Trophoblast cell (in vitro differentiated cells and primary cell): ENCODE results near the gene PPFIBP2.

ENCODE experiments used
- DNase-seq, 2 donors: peaks; one replicate each; pipeline ENCODE4 v3.0.0-alpha.2; 2016
- H2AFZ ChIP-seq: 2 replicates; pipeline ENCODE4 v1.6.1; 2013; ENCODE audit warnings: low read length, moderate library complexity, mild to moderate bottlenecking; ENCODE audit not compliant: insufficient read depth, poor library complexity
- H2AK5ac ChIP-seq: 2 replicates; pipeline ENCODE4 v1.6.1; 2013; ENCODE audit warnings: mild to moderate bottlenecking, low read length
- H2BK120ac ChIP-seq: 2 replicates; pipeline ENCODE4 v1.6.1; 2013; ENCODE audit warnings: low read length, mild to moderate bottlenecking, moderate library complexity; ENCODE audit not compliant: insufficient read depth, poor library complexity
- H2BK12ac ChIP-seq: 2 replicates; pipeline ENCODE4 v1.6.1; 2013; ENCODE audit warnings: mild to moderate bottlenecking, low read length, moderate library complexity
- H2BK5ac ChIP-seq: 2 replicates; pipeline ENCODE4 v1.6.1; 2013; ENCODE audit warnings: low read length, low read depth, moderate library complexity, mild to moderate bottlenecking; ENCODE audit not compliant: poor library complexity
- H3K14ac ChIP-seq: 2 replicates; pipeline ENCODE4 v1.6.1; 2013; ENCODE audit warnings: mild to moderate bottlenecking, low read length
- H3K18ac ChIP-seq: 2 replicates; pipeline ENCODE4 v1.6.1; 2013; ENCODE audit warnings: mild to moderate bottlenecking, low read length
- H3K23ac ChIP-seq: 2 replicates; pipeline ENCODE4 v1.6.1; 2013; ENCODE audit warnings: low read length
- H3K27ac ChIP-seq: 2 replicates; pipeline ENCODE4 v1.5.1; 2013; ENCODE audit warnings: low read depth, mild to moderate bottlenecking, inconsistent platforms, low read length, moderate library complexity
- H3K27me3 ChIP-seq: 2 replicates; pipeline ENCODE4 v1.6.1; 2013; ENCODE audit warnings: inconsistent platforms, mild to moderate bottlenecking, low read length, moderate library complexity; ENCODE audit not compliant: insufficient read depth
- H3K36me3 ChIP-seq, 2 experiments: 1 replicate in 1 of 2; 2 replicates in 1 of 2; pipeline ENCODE4 v1.6.1; 2013; ENCODE audit warnings: low read length in 2 of 2, mild to moderate bottlenecking in 2 of 2, moderate library complexity in 1 of 2; ENCODE audit not compliant: insufficient read depth in 2 of 2, control insufficient read depth in 1 of 2
- H3K4ac ChIP-seq: 2 replicates; pipeline ENCODE4 v1.6.1; 2013; ENCODE audit warnings: low read depth, mild to moderate bottlenecking, low read length, moderate library complexity
- H3K4me1 ChIP-seq, 2 experiments: 1 replicate in 1 of 2; 2 replicates in 1 of 2; pipeline ENCODE4 v1.6.1; 2013; ENCODE audit warnings: low read length in 2 of 2, mild to moderate bottlenecking in 2 of 2, moderate library complexity in 1 of 2; ENCODE audit not compliant: insufficient read depth in 2 of 2, control insufficient read depth in 1 of 2
- H3K4me2 ChIP-seq: 2 replicates; pipeline ENCODE4 v1.6.1; 2013; ENCODE audit warnings: inconsistent platforms, mild to moderate bottlenecking, low read length, moderate library complexity
- H3K4me3 ChIP-seq: 2 replicates; pipeline ENCODE4 v1.5.1; 2013; ENCODE audit warnings: mild to moderate bottlenecking, low read depth, low read length, inconsistent platforms
- H3K79me1 ChIP-seq: one replicate; pipeline ENCODE4 v1.6.1; 2013; ENCODE audit warnings: low read length
- H3K79me2 ChIP-seq: 2 replicates; pipeline ENCODE4 v1.6.1; 2013; ENCODE audit warnings: low read length, mild to moderate bottlenecking; ENCODE audit not compliant: control insufficient read depth, insufficient read depth, poor library complexity
- H3K9ac ChIP-seq: 2 replicates; pipeline ENCODE4 v1.6.1; 2013; ENCODE audit warnings: mild to moderate bottlenecking, low read length
- H3K9me3 ChIP-seq: 2 replicates; pipeline ENCODE4 v1.6.1; 2013; ENCODE audit warnings: low read depth, mild to moderate bottlenecking, control low read depth, inconsistent platforms, low read length; ENCODE audit not compliant: insufficient read depth
- H4K12ac ChIP-seq: 2 replicates; pipeline ENCODE4 v1.6.1; 2013; ENCODE audit warnings: low read depth, mild to moderate bottlenecking, low read length, moderate library complexity
- H4K8ac ChIP-seq: 2 replicates; pipeline ENCODE4 v1.6.1; 2013; ENCODE audit warnings: low read depth, mild to moderate bottlenecking, low read length, moderate library complexity
- H4K91ac ChIP-seq: one replicate; pipeline ENCODE4 v1.6.1; 2013; ENCODE audit warnings: low read depth, mild to moderate bottlenecking, low read length, moderate library complexity
- WGBS: extraction: QIAGEN DNeasy Blood & Tissue Kit; methylation state at CpG from one replicate; pipeline ENCODE4 v1.1.7; 2013; ENCODE audit warnings: missing lambda C conversion rate; ENCODE audit not compliant: insufficient read length, insufficient coverage; ENCODE audit errors: extremely low coverage; 5-methylcytosine and 5-hydroxymethylcytosine counted together

Gene PPFIBP2

GRCh38 chr11:7511401-7511800 is 2.4 kb upstream of the PPFIBP2 start:
- Histone ChIP-seq H2AK5ac (no peak overlapping the region), H3K79me2 (peaks cover 7% of the 10 kb centered on the region), H2BK120ac (no peak overlapping the region), H3K14ac (no peak overlapping the region), H3K18ac (no peak overlapping the region), H3K9ac (no peak overlapping the region), H4K91ac (no peak overlapping the region), H4K12ac (no peak overlapping the region), H2AFZ (no peak overlapping the region), H3K4me3 (no peak overlapping the region), H3K23ac (no peak overlapping the region), H3K4me2 (no peak overlapping the region), H2BK5ac (no peak overlapping the region), H3K79me1 (peaks cover 2% of the 10 kb centered on the region), H3K4me1 (peaks cover 10 to 16% of the 10 kb centered on the region in 2 experiments), H2BK12ac (no peak overlapping the region), H3K4ac (no peak overlapping the region), H3K27ac (no peak overlapping the region), H3K36me3 (no peaks in the 10 kb centered on the region), H3K9me3 (no peaks in the 10 kb centered on the region), H4K8ac (no peak overlapping the region), H3K27me3 (no peaks in the 10 kb centered on the region)
- DNase-seq = no peak
- no CpG with 5 or more reads among the region's 5 CpGs for WGBS

GRCh38 chr11:7512525-7513233 is 1.1 kb upstream of the PPFIBP2 start:
- no peaks in the 10 kb centered on the region for H3K36me3 ChIP-seq
- H4K8ac ChIP-seq = peak overlapping the region; percentile 12
- peaks cover 7% of the 10 kb centered on the region for H3K79me2 ChIP-seq
- peaks cover 10 to 16% of the 10 kb centered on the region in 2 experiments for H3K4me1 ChIP-seq
- H3K18ac ChIP-seq = no peak overlapping the region
- peak overlapping the region; percentile 62 for H2AFZ ChIP-seq
- no peak overlapping the region for H2BK120ac ChIP-seq
- no peak overlapping the region for H3K23ac ChIP-seq
- no peak overlapping the region for H2BK5ac ChIP-seq
- peak overlapping the region; percentile 99 for H3K4me2 ChIP-seq
- H3K27me3 ChIP-seq = no peaks in the 10 kb centered on the region
- peaks cover 2% of the 10 kb centered on the region for H3K79me1 ChIP-seq
- no peak overlapping the region for H3K27ac ChIP-seq
- H3K9me3 ChIP-seq = no peaks in the 10 kb centered on the region
- no peak overlapping the region for H2AK5ac ChIP-seq
- peak overlapping the region; percentile 20 for H4K91ac ChIP-seq
- no peak overlapping the region for H3K9ac ChIP-seq
- H4K12ac ChIP-seq = peak overlapping the region; percentile 11
- no peak overlapping the region for H3K4me3 ChIP-seq
- H2BK12ac ChIP-seq = no peak overlapping the region
- peak in 1 of 2 donors; percentile 34 for DNase-seq
- H3K14ac ChIP-seq = peak overlapping the region; percentile 25
- no peak overlapping the region for H3K4ac ChIP-seq
- no CpG with 5 or more reads among the region's 18 CpGs for WGBS

- H3K27me3 ChIP-seq = no peaks in the 10 kb centered on the region
Observed at GRCh38 chr11:7514099-7514591, 346 bp downstream of the PPFIBP2 start.

GRCh38 chr11:7515447-7515886 is 1.7 kb downstream of the PPFIBP2 start:
- H2BK120ac ChIP-seq = no peak overlapping the region
- H2BK5ac ChIP-seq = no peak overlapping the region
- no peak overlapping the region for H3K27ac ChIP-seq
- peaks cover 7% of the 10 kb centered on the region for H3K79me2 ChIP-seq
- peaks cover 6 to 16% of the 10 kb centered on the region in 2 experiments for H3K4me1 ChIP-seq
- H4K12ac ChIP-seq = no peak overlapping the region
- H3K18ac ChIP-seq = no peak overlapping the region
- H3K79me1 ChIP-seq = peaks cover 2% of the 10 kb centered on the region
- H3K27me3 ChIP-seq = no peaks in the 10 kb centered on the region
- no peak for DNase-seq
- H3K9ac ChIP-seq = no peak overlapping the region
- H3K4ac ChIP-seq = no peak overlapping the region
- H3K23ac ChIP-seq = no peak overlapping the region
- no peaks in the 10 kb centered on the region for H3K36me3 ChIP-seq
- no peak overlapping the region for H2AFZ ChIP-seq
- H4K8ac ChIP-seq = no peak overlapping the region
- no peaks in the 10 kb centered on the region for H3K9me3 ChIP-seq
- H3K14ac ChIP-seq = no peak overlapping the region
- H3K4me3 ChIP-seq = no peak overlapping the region
- H4K91ac ChIP-seq = no peak overlapping the region
- whole genome bisulfite sequencing = no CpG with 5 or more reads among the region's 1 CpG
- no peak overlapping the region for H2BK12ac ChIP-seq
- no peak overlapping the region for H2AK5ac ChIP-seq
- H3K4me2 ChIP-seq = no peak overlapping the region

More at GRCh38 chr11:7514099-7514591, 346 bp downstream of the PPFIBP2 start:
- peak in 1 of 2 donors; percentile 32 for DNase-seq
- Histone ChIP-seq H3K36me3 (no peaks in the 10 kb centered on the region), H3K4me2 (peak overlapping the region; percentile 99), H3K4ac (peak overlapping the region; percentile 3), H3K79me2 (peaks cover 7% of the 10 kb centered on the region), H2AK5ac (peak overlapping the region; percentile 26), H3K27ac (no peak overlapping the region), H2BK120ac (peak overlapping the region; percentile 74), H3K4me3 (peak overlapping the region; percentile 90), H3K18ac (peak overlapping the region; percentile 69), H4K91ac (peak overlapping the region; percentile 2), H2BK5ac (no peak overlapping the region), H2AFZ (peak overlapping the region; percentile 77), H4K12ac (no peak overlapping the region), H3K9ac (peak overlapping the region; percentile 57), H3K9me3 (no peaks in the 10 kb centered on the region), H4K8ac (peak overlapping the region; percentile 74), H3K14ac (peak overlapping the region; percentile 61), H3K23ac (no peak overlapping the region), H3K4me1 (peaks cover 10 to 16% of the 10 kb centered on the region in 2 experiments), H3K79me1 (peaks cover 2% of the 10 kb centered on the region), H2BK12ac (no peak overlapping the region)
- no CpG with 5 or more reads among the region's 31 CpGs for WGBS
